H9 (cell line): Measurements from ENCODE around the gene LSMEM2. TPM values are rescaled to one million over a fixed set of nuclear protein-coding genes. Genes with fewer than 3 reads are reported as not detected.
A peak's percentile ranks its signal among the peaks of the same experiment; 100 is the strongest.

Source experiments
- DNase-seq: peaks from one replicate; pipeline ENCODE4 v3.0.0-alpha.2; 2017
- H2AFZ ChIP-seq: one replicate; pipeline ENCODE4 v1.6.1; 2013; ENCODE audit warnings: mild to moderate bottlenecking, low read length, control low read depth, moderate library complexity
- H2AK5ac ChIP-seq: 2 replicates; pipeline ENCODE4 v1.6.1; 2013; ENCODE audit warnings: low read length, control low read depth, mixed read lengths; ENCODE audit not compliant: insufficient read length
- H2BK120ac ChIP-seq: one replicate; pipeline ENCODE4 v1.6.1; 2013; ENCODE audit warnings: low read depth, mild to moderate bottlenecking, low read length, control low read depth, inconsistent platforms; ENCODE audit not compliant: poor library complexity, severe bottlenecking
- H2BK12ac ChIP-seq: 2 replicates; pipeline ENCODE4 v1.6.1; 2013; ENCODE audit warnings: low read length, control low read depth, mixed read lengths, low read depth; ENCODE audit not compliant: insufficient read length
- H2BK15ac ChIP-seq: 2 replicates; pipeline ENCODE4 v1.6.1; 2013; ENCODE audit warnings: low read depth, low read length, control low read depth
- H2BK20ac ChIP-seq: one replicate; pipeline ENCODE4 v1.6.1; 2013; ENCODE audit warnings: low read depth, mild to moderate bottlenecking, low read length, control low read depth, inconsistent platforms; ENCODE audit not compliant: poor library complexity, severe bottlenecking
- H2BK5ac ChIP-seq: 2 replicates; pipeline ENCODE4 v1.6.1; 2013; ENCODE audit warnings: low read length, control low read depth, mixed read lengths; ENCODE audit not compliant: insufficient read length
- H3K14ac ChIP-seq: 2 replicates; pipeline ENCODE4 v1.6.1; 2013; ENCODE audit warnings: low read length, control low read depth; ENCODE audit not compliant: insufficient read depth
- H3K18ac ChIP-seq: 2 replicates; pipeline ENCODE4 v1.6.1; 2013; ENCODE audit warnings: low read depth, mild to moderate bottlenecking, mixed read lengths, low read length, control low read depth; ENCODE audit not compliant: insufficient read length
- H3K23ac ChIP-seq: 2 replicates; pipeline ENCODE4 v1.6.1; 2013; ENCODE audit warnings: low read length, control low read depth, mixed read lengths, low read depth; ENCODE audit not compliant: insufficient read length
- H3K23me2 ChIP-seq: 2 replicates; pipeline ENCODE4 v1.6.1; 2013; ENCODE audit warnings: low read depth, mild to moderate bottlenecking, mixed read lengths, low read length, control low read depth; ENCODE audit not compliant: insufficient read length, poor library complexity, severe bottlenecking
- H3K27ac ChIP-seq: 2 replicates; pipeline ENCODE4 v1.5.1; 2013; ENCODE audit warnings: low read length, control low read depth, mixed read lengths, low read depth; ENCODE audit not compliant: insufficient read length
- H3K27me3 ChIP-seq: 2 replicates; pipeline ENCODE4 v1.6.1; 2013; ENCODE audit warnings: low read length, control low read depth, inconsistent platforms; ENCODE audit not compliant: insufficient read depth
- H3K4ac ChIP-seq: 2 replicates; pipeline ENCODE4 v1.6.1; 2013; ENCODE audit warnings: low read depth, mild to moderate bottlenecking, control low read depth, inconsistent platforms, low read length, moderate library complexity
- H3K4me1 ChIP-seq: 2 replicates; pipeline ENCODE4 v1.6.1; 2013; ENCODE audit warnings: low read length, control low read depth, inconsistent platforms; ENCODE audit not compliant: insufficient read depth
- H3K4me2 ChIP-seq: 2 replicates; pipeline ENCODE4 v1.6.1; 2013; ENCODE audit warnings: low read length, control low read depth, mixed read lengths; ENCODE audit not compliant: insufficient read length, insufficient read depth
- H3K56ac ChIP-seq: 2 replicates; pipeline ENCODE4 v1.6.1; 2013; ENCODE audit warnings: low read depth, mild to moderate bottlenecking, mixed read lengths, low read length, control low read depth; ENCODE audit not compliant: insufficient read length
- H3K79me1 ChIP-seq: 2 replicates; pipeline ENCODE4 v1.6.1; 2013; ENCODE audit warnings: low read depth, mild to moderate bottlenecking, moderate library complexity, low read length, control low read depth, inconsistent platforms; ENCODE audit not compliant: insufficient read depth, poor library complexity, severe bottlenecking
- H3K79me2 ChIP-seq: 2 replicates; pipeline ENCODE4 v1.6.1; 2013; ENCODE audit warnings: low read length, control low read depth, inconsistent platforms; ENCODE audit not compliant: insufficient read depth
- H3K9ac ChIP-seq: 2 replicates; pipeline ENCODE4 v1.6.1; 2013; ENCODE audit warnings: low read length, control low read depth, mixed read lengths; ENCODE audit not compliant: insufficient read length; ENCODE audit errors: extremely low read depth
- H3K9me3 ChIP-seq: one replicate; pipeline ENCODE4 v1.6.1; 2013; ENCODE audit warnings: low read depth, low read length, inconsistent platforms; ENCODE audit not compliant: control insufficient read depth
- H3T11ph ChIP-seq: one replicate; pipeline ENCODE4 v1.6.1; 2013; ENCODE audit warnings: mild to moderate bottlenecking, low read length, control low read depth, inconsistent platforms
- H4K20me1 ChIP-seq: one replicate; pipeline ENCODE4 v1.6.1; 2013; ENCODE audit not compliant: control insufficient read depth, insufficient read length, insufficient read depth
- H4K5ac ChIP-seq: 2 replicates; pipeline ENCODE4 v1.6.1; 2013; ENCODE audit warnings: low read depth, mild to moderate bottlenecking, mixed read lengths, low read length, control low read depth; ENCODE audit not compliant: insufficient read length
- H4K8ac ChIP-seq: replicated peaks from 2 replicates; pipeline ENCODE4 v1.6.1; 2013; ENCODE audit warnings: low read length, control low read depth, mixed read lengths, low read depth; ENCODE audit not compliant: insufficient read length
- H4K91ac ChIP-seq: 2 replicates; pipeline ENCODE4 v1.6.1; 2013; ENCODE audit warnings: low read depth, mild to moderate bottlenecking, moderate library complexity, mixed read lengths, low read length, control low read depth; ENCODE audit not compliant: insufficient read length
- H3K27ac Mint-ChIP-seq, 3 experiments: 2 replicates in 2 of 3; 3 replicates in 1 of 3; pipeline ENCODE4 v1.8.0; 2020 to 2021; ENCODE audit warnings: mixed read lengths in 3 of 3, mild to moderate bottlenecking in 1 of 3, moderate library complexity in 1 of 3
- H3K27me3 Mint-ChIP-seq: 2 replicates; pipeline ENCODE4 v1.8.0; 2021; ENCODE audit warnings: low read depth, mild to moderate bottlenecking, moderate library complexity, mixed read lengths
- H3K36me3 Mint-ChIP-seq, 3 experiments: 2 replicates in 2 of 3; 3 replicates in 1 of 3; pipeline ENCODE4 v1.8.0; 2020 to 2021; ENCODE audit warnings: low read depth in 3 of 3, mixed read lengths in 3 of 3; ENCODE audit not compliant: insufficient read depth in 1 of 3
- H3K4me1 Mint-ChIP-seq, 2 experiments: 2 replicates each; pipeline ENCODE4 v1.8.0; 2020; ENCODE audit warnings: mixed read lengths in 2 of 2
- H3K4me3 Mint-ChIP-seq, 2 experiments: 2 replicates in 1 of 2; 3 replicates in 1 of 2; pipeline ENCODE4 v1.8.0; 2020 to 2021; ENCODE audit warnings: mild to moderate bottlenecking in 2 of 2, mixed read lengths in 2 of 2, moderate library complexity in 1 of 2
- H3K9me3 Mint-ChIP-seq, 2 experiments: 2 replicates in 1 of 2; 3 replicates in 1 of 2; pipeline ENCODE4 v1.8.0; 2020; ENCODE audit warnings: mild to moderate bottlenecking in 2 of 2, mixed read lengths in 2 of 2, moderate library complexity in 1 of 2
- WGBS: extraction: QIAGEN DNeasy Blood & Tissue Kit; methylation state at CpG from one replicate; pipeline ENCODE4 v1.1.7; 2013; ENCODE audit warnings: missing lambda C conversion rate, low lambda C conversion rate, mixed read lengths; ENCODE audit not compliant: insufficient read length; ENCODE audit errors: extremely low coverage; 5-methylcytosine and 5-hydroxymethylcytosine counted together
- total RNA-seq: library from RNA; stranded (reverse); gene quantifications from 2 replicates; pipeline ENCODE4 v1.2.1, GENCODE V29; 2021
- TF ChIP-seq, protein P1 (sequence below): fragments of 200-600 bp; sonication (generic); conservative IDR thresholded peaks from 3 replicates; pipeline ENCODE4 v1.8.0; 2021; ENCODE audit warnings: antibody characterized with exemption, mild to moderate bottlenecking

LSMEM2 gene
- total RNA-seq, 1 experiment from 2014 or later = 0.50 TPM

DNA sequence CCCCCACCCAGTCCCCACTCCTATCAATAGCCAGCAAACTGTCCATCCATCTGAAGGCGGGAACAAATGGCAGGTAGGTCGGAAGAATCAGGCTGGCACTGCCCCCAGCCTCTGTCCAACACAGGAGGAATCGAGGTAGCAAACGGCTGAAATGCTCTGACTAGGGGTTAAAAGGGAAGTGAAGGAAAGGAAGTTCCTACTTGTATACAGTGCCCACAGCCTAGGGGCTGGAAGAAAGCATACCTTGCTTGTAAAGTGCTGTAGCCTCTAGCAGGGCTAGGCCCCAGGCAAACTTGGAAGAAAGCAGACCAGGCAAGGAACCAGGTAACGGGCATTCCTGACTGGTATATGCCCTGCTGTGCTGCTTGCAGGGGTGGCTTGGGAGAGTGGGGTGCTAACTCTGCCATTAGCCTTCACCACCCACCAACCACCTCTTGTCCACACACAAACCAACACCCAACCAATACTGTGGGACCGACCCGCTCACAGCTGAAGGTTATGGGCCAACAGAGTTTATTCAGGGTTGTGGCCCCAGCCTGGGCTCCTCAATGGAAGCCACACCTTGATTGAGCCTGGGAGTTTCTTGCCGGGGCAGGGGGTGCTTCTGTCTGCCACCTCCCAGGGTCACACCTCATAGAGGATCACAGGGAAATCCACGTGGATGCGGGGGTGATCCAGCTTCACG lies 46.8 kb downstream of the LSMEM2 start:
- no peak overlapping the region for H3K27ac Mint-ChIP-seq
- H4K20me1 ChIP-seq = no peaks in the 10 kb centered on the region
- peak overlapping the region; percentile 88 to 96; a peak in 2 of 5 replicates for H3K4me3 Mint-ChIP-seq
- no peak overlapping the region for H3K14ac ChIP-seq
- TF ChIP-seq, protein P1, sequence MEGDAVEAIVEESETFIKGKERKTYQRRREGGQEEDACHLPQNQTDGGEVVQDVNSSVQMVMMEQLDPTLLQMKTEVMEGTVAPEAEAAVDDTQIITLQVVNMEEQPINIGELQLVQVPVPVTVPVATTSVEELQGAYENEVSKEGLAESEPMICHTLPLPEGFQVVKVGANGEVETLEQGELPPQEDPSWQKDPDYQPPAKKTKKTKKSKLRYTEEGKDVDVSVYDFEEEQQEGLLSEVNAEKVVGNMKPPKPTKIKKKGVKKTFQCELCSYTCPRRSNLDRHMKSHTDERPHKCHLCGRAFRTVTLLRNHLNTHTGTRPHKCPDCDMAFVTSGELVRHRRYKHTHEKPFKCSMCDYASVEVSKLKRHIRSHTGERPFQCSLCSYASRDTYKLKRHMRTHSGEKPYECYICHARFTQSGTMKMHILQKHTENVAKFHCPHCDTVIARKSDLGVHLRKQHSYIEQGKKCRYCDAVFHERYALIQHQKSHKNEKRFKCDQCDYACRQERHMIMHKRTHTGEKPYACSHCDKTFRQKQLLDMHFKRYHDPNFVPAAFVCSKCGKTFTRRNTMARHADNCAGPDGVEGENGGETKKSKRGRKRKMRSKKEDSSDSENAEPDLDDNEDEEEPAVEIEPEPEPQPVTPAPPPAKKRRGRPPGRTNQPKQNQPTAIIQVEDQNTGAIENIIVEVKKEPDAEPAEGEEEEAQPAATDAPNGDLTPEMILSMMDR = no peak
- no peaks in the 10 kb centered on the region for H3K9me3 ChIP-seq
- DNase-seq = no peak
- H4K91ac ChIP-seq = no peak overlapping the region
- H2BK15ac ChIP-seq = no peak overlapping the region
- no peak overlapping the region for H2AFZ ChIP-seq
- no peak overlapping the region for H3K4ac ChIP-seq
- no peaks in the 10 kb centered on the region for H3K27me3 ChIP-seq
- peaks cover 6% of the 10 kb centered on the region for H3K79me1 ChIP-seq
- no peak overlapping the region for H3K4me2 ChIP-seq
- no CpG with 5 or more reads among the region's 11 CpGs for WGBS
- H3K4me1 ChIP-seq = peaks cover 6% of the 10 kb centered on the region; the same call in 1 of the 2 replicates
- H3K4me1 Mint-ChIP-seq = peaks cover 15 to 31% of the 10 kb centered on the region in 2 experiments
- peaks cover 23% of the 10 kb centered on the region for H3K23me2 ChIP-seq
- H3K9me3 Mint-ChIP-seq = no peaks in the 10 kb centered on the region
- H2AK5ac ChIP-seq = no peak overlapping the region
- no peak overlapping the region for H3K27ac ChIP-seq
- H3K79me2 ChIP-seq = peaks cover 4% of the 10 kb centered on the region; the same call in 1 of the 2 replicates
- H2BK5ac ChIP-seq = no peak overlapping the region
- H2BK20ac ChIP-seq = no peak overlapping the region
- no peak overlapping the region for H3T11ph ChIP-seq
- H3K56ac ChIP-seq = no peak overlapping the region
- no peaks in the 10 kb centered on the region; the same call in 1 of the 2 replicates for H3K27me3 Mint-ChIP-seq
- H3K36me3 Mint-ChIP-seq = peaks cover 19 to 39% (median 22%) of the 10 kb centered on the region in 3 experiments
- no peak overlapping the region for H3K18ac ChIP-seq
- H3K23ac ChIP-seq = no peak overlapping the region
- no peak overlapping the region for H2BK12ac ChIP-seq
- H2BK120ac ChIP-seq = no peak overlapping the region
- no peak overlapping the region for H4K8ac ChIP-seq
- no peak overlapping the region for H3K9ac ChIP-seq
- no peak overlapping the region for H4K5ac ChIP-seq
